ENCODE measurements around the gene KCTD14. TPM values are rescaled to one million over a fixed set of nuclear protein-coding genes. Genes with fewer than 3 reads are reported as not detected.
"Not testable (repeated sequence)": the region's sequence is repeated elsewhere in the genome, so short reads cannot be mapped to it uniquely, and the experiment has no call there.

KCTD14 gene
- 1 to 10 TPM in 7 of 12 donors, under 1 TPM in 3, not detected in 2; 0.92 to 2.2 (median 1.2) TPM for polyA plus RNA-seq (ENCODE audit: insufficient read length in 12 of 12)
- long read RNA-seq, donor 1, partial matches to known transcripts, result 0 of 2 reads
- long read RNA-seq, donor 1, other reads (novel, unspliced or antisense), result 0 of 2 reads
- long read RNA-seq, donor 2, partial matches to known transcripts, result 0 of 1 reads
- long read RNA-seq, donor 2, other reads (novel, unspliced or antisense), result 0 of 1 reads
- long read RNA-seq, donor 3, result 0 reads
- long read RNA-seq, donor 4, result 0 reads
- long read RNA-seq, donor 5, result 0 reads
- long read RNA-seq, donor 6, result 0 reads
- long read RNA-seq, donor 7, result 0 reads
- long read RNA-seq, donor 8, result 0 reads
- long read RNA-seq, donor 9, result 0 reads
- long read RNA-seq, donor 10, result 0 reads
- long read RNA-seq, donor 11, partial matches to known transcripts, result 0 of 1 reads
- long read RNA-seq, donor 11, other reads (novel, unspliced or antisense), result 0 of 1 reads

DNA sequence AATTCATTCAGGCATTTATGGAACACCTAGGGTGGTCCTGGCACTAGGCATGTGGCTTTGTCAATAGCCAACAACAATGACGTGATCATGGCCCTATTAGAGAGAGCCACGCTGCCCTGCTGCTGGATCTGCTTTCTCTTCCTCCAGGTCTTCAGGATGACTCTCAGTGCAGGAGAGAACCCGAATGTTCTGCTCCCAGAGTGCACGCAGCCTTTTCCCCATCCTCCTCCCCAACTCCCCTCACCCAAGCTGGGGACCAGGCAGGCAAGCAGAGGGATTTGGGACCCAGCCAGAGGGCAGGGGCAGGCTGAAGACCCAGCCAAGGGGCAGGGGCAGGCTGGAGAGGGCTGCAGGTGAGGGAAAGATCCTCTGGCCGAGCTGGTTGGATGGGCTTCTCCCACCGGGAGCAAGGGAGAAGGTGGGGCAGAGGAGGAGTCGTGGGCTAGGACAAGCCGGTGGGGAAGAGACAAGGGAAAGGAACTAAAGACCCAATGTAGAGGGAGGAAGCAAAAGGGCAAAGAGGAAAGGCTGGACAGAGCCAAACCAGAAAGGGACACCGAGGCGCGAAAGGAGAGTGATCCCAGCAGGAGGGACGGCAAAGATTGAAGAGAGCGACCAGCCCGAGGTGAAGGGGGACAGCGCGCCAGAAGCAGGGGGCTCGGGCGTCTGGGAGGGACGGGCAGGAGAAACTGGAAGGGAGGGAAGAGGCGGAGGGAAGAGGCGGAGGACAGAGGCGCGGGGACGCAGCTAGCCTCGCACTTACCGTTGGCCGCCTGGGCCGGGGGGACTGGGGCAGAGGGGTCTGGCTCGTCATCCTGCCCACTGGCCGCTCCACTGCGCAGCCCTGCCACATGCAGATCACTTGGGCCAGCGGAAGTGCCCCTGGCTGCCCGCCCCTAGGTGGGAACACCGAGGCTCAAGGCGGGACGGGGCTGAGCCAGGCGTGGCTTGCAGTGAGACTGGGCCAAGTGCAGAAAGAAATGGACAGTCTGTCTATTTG is at the start of gene KCTD14:
Gene KCTD14 (minus strand): TSS at position 880 of the 1,000 bp plus-strand sequence. CDS start 27 bp downstream, at position 853.
- peak; percentile 22 for DNase-seq

DNA sequence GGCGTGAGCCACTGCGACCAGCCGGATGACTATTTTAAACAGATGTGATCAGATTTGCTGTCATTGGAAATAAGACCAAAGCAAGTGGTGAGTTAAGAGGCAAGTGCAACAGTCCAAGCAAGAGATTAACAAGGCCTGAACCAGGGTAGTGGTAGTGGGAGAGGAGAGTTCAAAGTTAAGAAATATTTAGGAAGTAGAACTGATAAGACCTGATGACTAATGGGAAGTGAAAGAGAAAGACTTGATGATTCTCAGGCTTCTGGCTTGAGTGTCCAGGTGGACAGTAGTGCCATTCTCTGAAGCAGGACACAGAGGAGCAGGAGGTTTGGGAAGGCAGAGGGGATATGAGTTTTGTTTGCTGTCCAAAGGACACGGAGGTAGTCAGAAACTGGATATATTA is 49.4 kb upstream of the KCTD14 start:
- no peak for DNase-seq

- DNase-seq, result no peak
Observed at GRCh38 chr11:78071717-78072116, 48.6 kb upstream of the KCTD14 start.

DNA sequence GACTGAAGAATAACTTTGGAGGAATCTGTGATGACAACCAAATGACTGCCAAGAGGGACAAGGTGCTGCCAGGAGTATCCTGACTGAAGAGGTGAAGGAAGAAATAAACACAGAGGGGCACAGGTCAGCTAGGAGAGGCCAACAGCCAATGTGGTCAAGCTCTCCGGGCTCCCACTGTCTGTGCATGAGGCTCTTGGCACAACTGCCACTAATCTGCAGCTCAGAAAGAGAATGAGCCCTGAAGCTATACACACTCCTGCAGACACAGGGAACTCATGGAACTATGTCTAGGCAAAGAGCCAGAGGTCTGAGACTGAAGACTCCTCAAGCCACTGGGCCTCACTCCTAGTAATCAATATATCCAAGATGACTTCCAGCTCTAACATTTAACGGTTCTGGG is 47.5 kb upstream of the KCTD14 start:
- DNase-seq, result no peak

GRCh38 chr11:78069465-78069864 is 46.4 kb upstream of the KCTD14 start:
- DNase-seq, result no peak

DNA sequence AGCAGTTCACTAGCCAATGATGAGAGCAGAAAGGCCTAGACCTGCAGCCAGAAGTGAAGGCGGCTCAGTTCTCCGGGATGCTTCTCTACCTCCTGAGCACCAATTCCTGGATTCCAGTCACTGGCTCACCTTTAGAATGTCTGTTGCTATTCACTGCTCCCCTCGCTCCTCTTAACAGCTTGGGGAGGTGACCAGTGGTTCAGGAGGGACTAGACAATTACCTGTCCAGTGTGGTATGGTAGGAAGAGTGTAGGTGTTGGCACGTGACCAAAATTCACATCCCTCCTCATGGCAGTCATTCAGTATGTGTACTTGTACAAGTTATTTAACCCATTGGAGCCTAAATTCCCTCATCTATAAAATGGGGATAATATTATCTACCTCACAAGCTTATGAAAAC is 44.6 kb upstream of the KCTD14 start:
- no peak for DNase-seq

DNA sequence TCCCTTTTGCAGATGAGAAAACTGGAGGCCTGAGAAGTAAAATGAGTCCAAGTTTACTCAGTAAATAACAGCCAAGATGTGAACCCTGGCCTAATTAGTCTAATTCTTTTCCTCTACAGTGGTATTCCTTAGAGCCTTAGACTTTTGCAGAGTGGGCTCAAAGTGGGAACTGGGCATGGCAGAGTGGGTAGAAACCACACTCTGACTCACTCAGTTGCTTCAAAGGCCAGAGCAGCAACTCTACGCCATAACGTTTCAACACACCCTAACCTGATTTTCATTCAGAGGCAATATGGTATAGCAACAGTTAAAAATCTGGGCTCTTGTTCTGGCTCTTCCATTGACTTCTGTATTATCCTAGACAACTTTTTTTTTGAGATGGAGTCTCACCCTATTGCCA is 43.4 kb upstream of the KCTD14 start:
- DNase-seq, result no peak

DNA sequence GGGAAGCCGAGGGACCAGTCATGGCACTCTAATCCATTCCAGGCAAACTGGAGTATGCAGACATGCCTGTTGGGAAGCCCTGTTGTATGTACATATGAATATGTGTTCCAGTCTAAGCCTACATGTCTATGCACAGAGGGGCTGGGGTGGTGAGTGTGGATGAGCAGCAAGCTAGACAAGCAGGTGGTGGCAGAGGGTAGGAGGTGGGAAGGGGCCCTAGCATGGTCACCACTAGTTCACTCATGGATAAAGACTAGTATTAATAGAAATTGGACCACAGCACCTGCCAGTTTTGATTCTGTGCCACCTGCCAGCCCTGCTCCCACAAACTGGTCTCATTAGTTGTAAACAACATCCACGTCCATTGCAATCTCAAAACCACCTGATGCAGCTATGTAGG is 42.1 kb upstream of the KCTD14 start:
- DNase-seq, result no peak

DNA sequence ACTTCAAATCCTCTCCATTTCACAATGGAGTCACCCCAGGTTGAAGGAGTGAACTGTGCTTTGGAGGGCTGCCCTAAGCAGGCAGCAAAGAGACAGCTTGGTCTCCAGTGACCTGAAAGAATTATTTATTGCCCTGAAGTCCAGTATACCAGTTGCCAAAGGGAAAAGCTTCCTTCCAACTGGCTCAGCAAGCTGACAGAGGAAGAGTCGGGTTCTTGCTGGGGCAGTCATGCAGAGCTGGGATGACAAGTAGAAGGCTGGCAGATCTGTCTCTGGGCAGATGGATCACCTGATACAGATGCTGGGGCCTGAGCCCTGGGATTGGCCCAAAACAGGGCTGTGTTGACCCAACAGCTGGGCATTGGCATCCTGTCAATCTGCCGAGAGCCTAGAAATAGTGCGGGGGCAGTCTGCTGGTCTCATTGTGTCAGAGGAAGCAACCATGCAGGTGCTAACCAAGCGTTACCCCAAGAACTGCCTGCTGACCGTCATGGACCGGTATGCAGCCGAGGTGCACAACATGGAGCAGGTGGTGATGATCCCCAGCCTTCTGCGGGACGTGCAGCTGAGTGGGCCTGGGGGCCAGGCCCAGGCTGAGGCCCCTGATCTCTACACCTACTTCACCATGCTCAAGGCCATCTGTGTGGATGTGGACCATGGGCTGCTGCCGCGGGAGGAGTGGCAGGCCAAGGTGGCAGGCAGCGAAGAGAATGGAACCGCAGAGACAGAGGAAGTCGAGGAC is 40.5 kb upstream of the KCTD14 start, which contains the start of gene THRSP:
Gene THRSP (plus strand): TSS at position 422 of the 742 bp plus-strand sequence. CDS start 21 bp downstream, at position 443.
- no peak for DNase-seq

DNA sequence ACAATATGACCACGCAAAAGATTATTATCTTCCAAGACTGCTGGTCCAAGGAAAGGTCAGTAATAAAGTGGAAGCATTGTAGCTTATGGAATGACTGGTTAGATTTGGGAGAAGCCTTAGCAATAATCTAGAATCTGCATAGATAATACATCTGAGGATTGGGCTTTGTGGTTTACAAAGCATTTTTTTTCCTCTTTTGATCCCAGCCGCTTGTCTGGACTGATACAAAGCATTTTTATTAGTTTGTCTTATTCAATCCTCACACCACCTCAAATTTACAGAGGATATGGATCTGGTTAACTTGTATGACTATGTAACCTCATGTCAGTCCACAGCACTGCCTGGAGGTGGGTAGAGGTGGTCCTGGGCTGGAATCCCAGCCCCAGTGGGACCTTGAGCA is 39.6 kb upstream of the KCTD14 start:
- no peak for DNase-seq

- DNase-seq, result no peak
Observed at GRCh38 chr11:78061921-78062311, 38.8 kb upstream of the KCTD14 start.

DNA sequence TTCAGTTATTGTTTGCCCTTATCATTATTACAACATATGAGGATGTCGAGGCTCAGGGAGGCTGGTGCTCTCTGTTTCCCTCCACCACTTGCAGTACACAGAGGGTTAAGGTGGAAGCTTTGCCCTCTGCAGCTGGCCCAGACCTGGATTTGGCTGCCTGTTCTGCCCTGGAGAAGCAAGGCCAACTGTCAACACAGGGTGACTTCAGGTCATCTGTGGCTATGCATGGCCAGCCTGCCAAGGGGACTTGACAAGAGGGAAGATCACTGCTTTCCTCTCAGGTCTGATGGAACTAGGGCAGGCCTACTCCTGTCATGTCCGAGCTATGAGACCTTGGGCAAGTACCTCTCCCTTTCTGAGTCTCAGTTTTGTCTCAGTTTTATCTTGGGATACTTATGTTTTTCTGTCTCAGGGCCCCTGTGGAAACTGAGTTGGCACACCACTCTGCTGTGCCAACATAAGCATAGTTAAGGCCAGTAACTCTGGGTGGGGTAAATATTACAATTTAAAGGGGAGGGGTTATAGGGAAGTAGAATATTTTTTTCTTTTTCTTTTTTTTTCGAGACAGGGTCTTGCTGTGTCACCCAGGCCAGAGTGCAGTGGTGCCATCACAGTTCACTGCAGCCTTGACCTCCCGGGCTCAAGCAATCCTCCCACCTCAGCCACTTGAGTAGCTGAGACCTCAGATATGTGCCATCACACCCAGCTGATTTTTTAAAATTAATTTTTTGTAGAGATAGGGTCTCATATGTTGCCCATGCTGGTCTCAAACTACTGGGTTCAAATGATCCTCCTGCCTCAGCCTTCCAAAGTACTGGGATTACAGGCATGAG is 38.2 kb upstream of the KCTD14 start:
- DNase-seq, result no peak

GRCh38 chr11:78060533-78060932 is 37.5 kb upstream of the KCTD14 start:
- no peak for DNase-seq

- not testable (repeated sequence) for DNase-seq
Observed at GRCh38 chr11:78059749-78060328, 36.8 kb upstream of the KCTD14 start.

DNA sequence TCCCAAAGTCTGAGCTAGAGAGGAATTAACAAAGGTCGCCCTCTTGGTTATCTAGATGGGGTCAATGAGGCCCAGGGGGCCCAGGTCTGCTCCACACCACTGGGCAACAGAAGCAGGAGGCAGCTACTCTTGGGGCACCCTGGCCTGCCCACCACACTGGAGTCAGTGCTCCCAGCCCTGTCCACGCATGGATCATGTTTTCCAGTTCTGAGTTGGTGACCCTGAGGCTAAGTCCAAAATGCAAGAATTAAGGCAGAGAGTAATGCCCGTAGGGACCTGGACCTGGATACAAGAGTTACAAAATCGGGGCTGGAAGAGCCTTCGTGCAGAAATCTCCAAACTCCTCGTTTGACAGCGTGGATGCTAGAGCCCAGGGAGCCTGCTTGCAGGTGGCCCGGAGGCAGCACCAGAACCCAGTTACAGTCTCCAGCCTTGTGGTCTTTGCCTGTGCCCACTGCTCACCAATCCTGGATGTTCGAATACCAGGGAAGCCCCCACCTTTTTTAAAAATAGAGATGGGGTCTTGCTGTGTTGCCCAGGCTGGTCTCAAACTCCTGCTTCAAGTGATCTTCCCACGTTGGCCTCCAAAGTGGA is 34.5 kb upstream of the KCTD14 start:
- no peak for DNase-seq

DNA sequence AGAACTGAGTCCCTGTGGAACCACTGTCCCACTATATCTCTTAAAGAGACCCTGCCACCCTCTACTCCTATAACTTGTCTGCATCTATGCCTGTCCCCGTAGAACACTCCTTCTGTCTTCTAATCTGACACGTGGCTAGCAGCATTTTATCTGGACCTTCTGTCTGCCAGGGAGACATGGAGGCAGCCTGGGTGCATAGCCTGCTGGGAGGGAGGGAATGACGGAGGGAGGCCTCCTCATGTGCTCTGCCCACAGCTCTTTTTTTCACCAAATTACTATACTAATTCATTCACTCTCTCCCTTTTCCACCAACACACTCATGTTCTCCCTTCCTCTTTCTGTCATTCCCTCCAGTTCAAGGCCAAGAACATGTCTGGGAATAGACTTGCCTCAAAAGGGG is 33.0 kb upstream of the KCTD14 start:
- no peak for DNase-seq

DNA sequence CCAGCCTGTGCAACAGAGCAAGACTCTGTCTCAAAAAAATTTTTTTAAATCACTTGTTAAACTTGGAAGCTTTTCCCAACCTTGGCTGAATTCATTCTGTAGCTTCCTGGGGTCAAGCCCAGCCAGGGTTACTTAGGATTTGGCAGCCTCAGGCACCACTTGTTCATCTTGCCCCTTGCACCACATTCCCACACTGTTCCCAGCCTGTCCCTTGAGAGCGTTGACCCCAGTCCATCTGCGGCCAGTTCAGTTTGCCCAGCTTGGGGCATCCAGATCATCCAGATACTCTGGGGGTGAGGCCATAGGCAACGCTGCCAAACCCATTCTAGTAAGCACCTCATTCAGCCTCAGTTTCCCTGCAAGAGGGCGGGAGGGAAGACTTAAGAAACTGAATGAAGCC is 31.9 kb upstream of the KCTD14 start:
- DNase-seq, result no peak

GRCh38 chr11:78050964-78051831 is 28.1 kb upstream of the KCTD14 start:
- DNase-seq, result no peak

DNA sequence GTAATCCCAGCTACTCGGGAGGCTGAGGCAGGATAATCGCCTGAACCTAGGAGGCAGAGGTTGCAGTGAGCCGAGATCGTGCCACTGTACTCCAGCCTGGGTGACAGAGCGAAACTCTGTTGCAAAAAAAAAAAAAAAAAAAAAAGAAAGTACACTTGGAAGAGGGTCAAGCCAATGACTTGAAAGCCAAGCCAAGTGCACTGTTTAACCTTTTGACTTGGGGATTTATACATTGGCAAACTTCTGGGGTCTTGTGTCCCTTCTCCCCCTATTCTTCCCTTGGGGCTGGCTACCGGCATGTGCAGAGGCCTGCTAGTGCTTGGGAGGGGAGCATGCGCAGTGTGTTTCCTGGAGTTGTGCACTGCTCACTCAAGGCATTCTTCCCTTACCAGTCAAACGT is 26.3 kb upstream of the KCTD14 start:
- no peak for DNase-seq

Measured in muscle of arm (tissue), 14 donors.